GM18508 (cell line): Measurements from ENCODE around the gene SPATS2L.
A peak's percentile ranks its signal among the peaks of the same experiment; 100 is the strongest.

Experiments
- ATAC-seq: cut with Tn5 transposase; IDR thresholded peaks from one replicate; pipeline ENCODE4 v1.9.1; 2021; ENCODE audit warnings: moderate number of reproducible peaks; ENCODE audit not compliant: insufficient read depth, unreplicated experiment

SPATS2L gene

GRCh38 chr2:200525882-200526651, 219.6 kb downstream of the SPATS2L start, which contains the start of gene SGO2:
Gene SGO2, plus strand, starts transcription at chr2:200526207. Its CDS starts 6,769 bp downstream, at chr2:200532976.
- ATAC-seq, result peak; percentile 97

GRCh38 chr2:200528228-200528627, 221.7 kb downstream of the SPATS2L start:
- ATAC-seq, result no peak
